Osteoblast (primary cell): ENCODE measurements around the gene SOX6. TPM values are rescaled to one million over a fixed set of nuclear protein-coding genes. Genes with fewer than 3 reads are reported as not detected.

Experiments used
- DNase-seq: peaks from one replicate; pipeline ENCODE4 v3.0.0; 2011; ENCODE audit warnings: low spot score, mixed read lengths; ENCODE audit not compliant: insufficient read length; ENCODE audit errors: missing footprints
- H2AFZ ChIP-seq: 2 replicates; pipeline ENCODE4 v1.6.0; 2011; ENCODE audit warnings: mild to moderate bottlenecking, low read length
- H3K27ac ChIP-seq: 2 replicates; pipeline ENCODE4 v1.5.1; 2011; ENCODE audit warnings: mild to moderate bottlenecking, low read depth, low read length, moderate library complexity
- H3K27me3 ChIP-seq: 2 replicates; pipeline ENCODE4 v1.6.0; 2012; ENCODE audit warnings: mild to moderate bottlenecking, control low read depth, inconsistent platforms, low read length, moderate library complexity; ENCODE audit not compliant: insufficient read depth
- H3K36me3 ChIP-seq: 2 replicates; pipeline ENCODE4 v1.5.1; 2011; ENCODE audit warnings: mild to moderate bottlenecking, low read length, control low read depth, moderate library complexity; ENCODE audit not compliant: insufficient read depth
- H3K4me1 ChIP-seq: 2 replicates; pipeline ENCODE4 v1.5.1; 2011; ENCODE audit warnings: mild to moderate bottlenecking, low read length, control low read depth, moderate library complexity; ENCODE audit not compliant: insufficient read depth
- H3K4me2 ChIP-seq: 2 replicates; pipeline ENCODE4 v1.6.0; 2011; ENCODE audit warnings: mild to moderate bottlenecking, low read length; ENCODE audit not compliant: insufficient read depth
- H3K4me3 ChIP-seq: fragments of 200-600 bp; sonication (generic); 3 replicates; pipeline ENCODE4 v1.5.1; 2012; ENCODE audit warnings: mild to moderate bottlenecking, low read length, inconsistent platforms; ENCODE audit not compliant: insufficient read depth
- H3K79me2 ChIP-seq: 2 replicates; pipeline ENCODE4 v1.6.0; 2012; ENCODE audit warnings: mild to moderate bottlenecking, low read length, control low read depth, inconsistent platforms; ENCODE audit not compliant: insufficient read depth
- H3K9me3 ChIP-seq: 2 replicates; pipeline ENCODE4 v1.5.1; 2011; ENCODE audit warnings: low read depth, low read length, control low read depth
- H4K20me1 ChIP-seq: 2 replicates; pipeline ENCODE4 v1.6.0; 2012; ENCODE audit warnings: mild to moderate bottlenecking, low read length, control low read depth; ENCODE audit not compliant: insufficient read depth
- CTCF ChIP-seq: IDR thresholded peaks from 2 replicates; pipeline ENCODE4 v1.5.1; 2011; ENCODE audit warnings: mild to moderate bottlenecking, low read depth, low read length, moderate library complexity; ENCODE audit errors: extremely low read depth
- total RNA-seq: library from RNA; depleted of rRNA; stranded (reverse); fragments of >200 nt; gene quantifications from 2 replicates; pipeline ENCODE4 v1.2.3, GENCODE V29; 2012

Gene SOX6
- total RNA-seq, 1 donor, result 3.3 TPM

- H4K20me1 ChIP-seq, result no peaks in the 10 kb centered on the region
- no peaks in the 10 kb centered on the region for H3K9me3 ChIP-seq
- no peak overlapping the region for H3K4me3 ChIP-seq
- H3K4me1 ChIP-seq, result peaks cover 13% of the 10 kb centered on the region
- no peak for DNase-seq
- peak overlapping the region; percentile 60 for H3K4me2 ChIP-seq
- H2AFZ ChIP-seq, result peak overlapping the region; percentile 20
- no peaks in the 10 kb centered on the region for H3K27me3 ChIP-seq
- no peaks in the 10 kb centered on the region for H3K79me2 ChIP-seq
- no peaks in the 10 kb centered on the region for H3K36me3 ChIP-seq
- H3K27ac ChIP-seq, result no peak overlapping the region
- TF ChIP-seq CTCF, result no peak
These were observed 415.7 kb downstream of the SOX6 start for GRCh38 chr11:15940462-15941205.

GRCh38 chr11:15938983-15939382 lies 417.4 kb downstream of the SOX6 start:
- Histone ChIP-seq H3K4me2 (no peak overlapping the region), H3K9me3 (no peaks in the 10 kb centered on the region), H2AFZ (no peak overlapping the region), H3K27me3 (no peaks in the 10 kb centered on the region), H3K36me3 (no peaks in the 10 kb centered on the region), H3K27ac (no peak overlapping the region), H4K20me1 (no peaks in the 10 kb centered on the region), H3K4me1 (peaks cover 18% of the 10 kb centered on the region), H3K79me2 (no peaks in the 10 kb centered on the region), H3K4me3 (no peak overlapping the region)
- no peak for DNase-seq
- no peak for TF ChIP-seq CTCF

- Histone ChIP-seq H3K4me1 (peaks cover 18% of the 10 kb centered on the region), H3K9me3 (no peaks in the 10 kb centered on the region), H3K79me2 (no peaks in the 10 kb centered on the region), H3K4me3 (peak overlapping the region; percentile 56), H4K20me1 (no peaks in the 10 kb centered on the region), H3K36me3 (no peaks in the 10 kb centered on the region), H3K27ac (peak overlapping the region; percentile 57), H3K27me3 (no peaks in the 10 kb centered on the region), H2AFZ (peak overlapping the region; percentile 86), H3K4me2 (peak overlapping the region; percentile 68)
- peak; percentile 80 for DNase-seq
- TF ChIP-seq CTCF, result no peak
These were observed 418.2 kb downstream of the SOX6 start for GRCh38 chr11:15938121-15938611.

GRCh38 chr11:15937601-15938120 lies 418.7 kb downstream of the SOX6 start:
- TF ChIP-seq CTCF, result no peak
- Histone ChIP-seq H3K36me3 (no peaks in the 10 kb centered on the region), H3K4me3 (peak overlapping the region; percentile 56), H3K27me3 (no peaks in the 10 kb centered on the region), H2AFZ (peak overlapping the region; percentile 86), H3K4me2 (peak overlapping the region; percentile 68), H3K27ac (peak overlapping the region; percentile 57), H3K79me2 (no peaks in the 10 kb centered on the region), H4K20me1 (no peaks in the 10 kb centered on the region), H3K4me1 (peaks cover 18% of the 10 kb centered on the region), H3K9me3 (no peaks in the 10 kb centered on the region)
- DNase-seq, result peak; percentile 89
